IMR-90 (cell line): ENCODE results near the gene ERGIC2. TPM values are rescaled to one million over a fixed set of nuclear protein-coding genes. Genes with fewer than 3 reads are reported as not detected.

Source experiments
- ATAC-seq: fragments of 200-7000 bp; cut with Tn5 transposase; 2 replicates; pipeline ENCODE4 v1.9.1; 2020; ENCODE audit warnings: low read depth, mild to moderate bottlenecking, moderate library complexity
- BruUV-seq: library from RNA; stranded (reverse); fragments of 400-500 nt; replicated peaks from 2 replicates; lab custom pipeline; 2021; lab: Mats Ljungman, UMichigan
- CTCF ChIA-PET: fragments of 300-600 bp; formaldehyde crosslinking; extraction: SDS; loops from one replicate; lab custom pipeline; 2021; ENCODE audit warnings: antibody characterized with exemption; lab: Yijun Ruan, JAX
- POLR2A ChIA-PET: fragments of 300-600 bp; sonication (Branson Sonifier 250); formaldehyde crosslinking; loops from one replicate; lab custom pipeline; 2022; ENCODE audit warnings: antibody characterized with exemption; ENCODE audit not compliant: unreplicated experiment; lab: Charles Lee
- DNase-seq: peaks from one replicate; pipeline ENCODE4 v3.0.0; 2013
- H2AFZ ChIP-seq: replicated peaks from 2 replicates; pipeline ENCODE3; 2013; ENCODE audit warnings: low read length, mild to moderate bottlenecking; ENCODE audit not compliant: poor library complexity
- H2AK5ac ChIP-seq: 2 replicates; pipeline ENCODE4 v1.6.1; 2013; ENCODE audit warnings: low read depth, low read length, inconsistent platforms
- H2AK9ac ChIP-seq: replicated peaks from 2 replicates; pipeline ENCODE3; 2013; ENCODE audit warnings: mild to moderate bottlenecking, low read depth, low read length, moderate library complexity; ENCODE audit not compliant: poor library complexity
- H2BK120ac ChIP-seq: 2 replicates; pipeline ENCODE4 v1.6.1; 2013; ENCODE audit warnings: low read depth, low read length, inconsistent platforms
- H2BK15ac ChIP-seq: 3 replicates; pipeline ENCODE4 v1.6.1; 2013; ENCODE audit warnings: low read depth, low read length, inconsistent platforms
- H2BK20ac ChIP-seq: 2 replicates; pipeline ENCODE4 v1.6.1; 2013; ENCODE audit warnings: low read depth, mild to moderate bottlenecking, inconsistent platforms, low read length, moderate library complexity
- H2BK5ac ChIP-seq: 2 replicates; pipeline ENCODE4 v1.6.1; 2013; ENCODE audit warnings: mild to moderate bottlenecking, low read depth, low read length, inconsistent platforms; ENCODE audit not compliant: poor library complexity, severe bottlenecking
- H3K14ac ChIP-seq: replicated peaks from 2 replicates; pipeline ENCODE4 v1.6.1; 2013; ENCODE audit warnings: low read depth, low read length, inconsistent platforms
- H3K18ac ChIP-seq: 2 replicates; pipeline ENCODE4 v1.6.1; 2013; ENCODE audit warnings: low read depth, low read length, control low read depth
- H3K23ac ChIP-seq: 2 replicates; pipeline ENCODE4 v1.6.1; 2013; ENCODE audit warnings: low read depth, low read length, inconsistent platforms
- H3K27ac ChIP-seq: 2 replicates; pipeline ENCODE4 v1.5.1; 2013; ENCODE audit warnings: mild to moderate bottlenecking, control low read depth, low read length; ENCODE audit not compliant: insufficient read depth
- H3K27me3 ChIP-seq: 2 replicates; pipeline ENCODE4 v1.6.1; 2013; ENCODE audit warnings: low read length; ENCODE audit not compliant: control insufficient read depth, insufficient read depth
- H3K36me3 ChIP-seq: 2 replicates; pipeline ENCODE4 v1.6.1; 2013; ENCODE audit warnings: low read length, mixed read lengths; ENCODE audit not compliant: control insufficient read depth, insufficient read depth
- H3K4ac ChIP-seq: 2 replicates; pipeline ENCODE4 v1.6.1; 2013; ENCODE audit warnings: low read depth, low read length, inconsistent platforms
- H3K4me1 ChIP-seq: 2 replicates; pipeline ENCODE4 v1.6.1; 2013; ENCODE audit warnings: low read length, mixed read lengths; ENCODE audit not compliant: control insufficient read depth, insufficient read depth
- H3K4me2 ChIP-seq: 2 replicates; pipeline ENCODE4 v1.6.1; 2013; ENCODE audit warnings: low read depth, mild to moderate bottlenecking, control low read depth, low read length, moderate library complexity
- H3K4me3 ChIP-seq: 2 replicates; pipeline ENCODE4 v1.5.1; 2013; ENCODE audit warnings: low read depth, mild to moderate bottlenecking, control low read depth, low read length, moderate library complexity; ENCODE audit not compliant: insufficient read depth
- H3K56ac ChIP-seq: 2 replicates; pipeline ENCODE4 v1.6.1; 2013; ENCODE audit warnings: low read length, inconsistent platforms; ENCODE audit not compliant: insufficient read depth; ENCODE audit errors: extremely low read depth
- H3K79me1 ChIP-seq, 2 experiments: 2 replicates each; pipeline ENCODE4 v1.6.1; 2013; ENCODE audit warnings: low read length in 2 of 2, inconsistent platforms in 1 of 2, low read depth in 1 of 2
- H3K9ac ChIP-seq: 2 replicates; pipeline ENCODE4 v1.6.1; 2013; ENCODE audit warnings: low read depth, low read length, control low read depth
- H3K9me1 ChIP-seq: 2 replicates; pipeline ENCODE4 v1.6.1; 2013; ENCODE audit warnings: low read length, inconsistent platforms; ENCODE audit not compliant: insufficient read depth
- H3K9me3 ChIP-seq: 2 replicates; pipeline ENCODE4 v1.6.1; 2013; ENCODE audit warnings: low read length; ENCODE audit not compliant: control insufficient read depth, insufficient read depth
- H4K20me1 ChIP-seq: 2 replicates; pipeline ENCODE4 v1.6.1; 2013; ENCODE audit warnings: low read length, inconsistent platforms; ENCODE audit not compliant: insufficient read depth
- H4K5ac ChIP-seq: 2 replicates; pipeline ENCODE4 v1.6.1; 2013; ENCODE audit warnings: mild to moderate bottlenecking, low read depth, low read length, control low read depth
- H4K8ac ChIP-seq, 2 experiments: 2 replicates each; pipeline ENCODE4 v1.6.1; 2013; ENCODE audit warnings: low read depth in 2 of 2, low read length in 2 of 2, control low read depth in 1 of 2, inconsistent platforms in 1 of 2
- H4K91ac ChIP-seq: 2 replicates; pipeline ENCODE4 v1.6.1; 2013; ENCODE audit warnings: low read depth, low read length, inconsistent platforms; ENCODE audit not compliant: insufficient read depth
- CEBPB ChIP-seq: IDR thresholded peaks from 2 replicates; pipeline ENCODE4 v1.6.1; 2012; ENCODE audit warnings: low read depth, low read length, improper control_type of control experiment
- MXI1 ChIP-seq: IDR thresholded peaks from 2 replicates; pipeline ENCODE4 v1.6.1; 2012; ENCODE audit warnings: low read depth, mild to moderate bottlenecking, low read length, moderate library complexity, borderline replicate concordance
- dilution Hi-C: fragments of 300-500 bp; cut with HindIII; formaldehyde crosslinking; loops from one replicate; pipeline ENCODE4 v1.14.3; 2018; ENCODE audit warnings: low sequenced_read_pairs; ENCODE audit not compliant: unreplicated experiment
- in situ Hi-C: fragments of 300-500 bp; cut with MboI; formaldehyde crosslinking; loops from 3 replicates; pipeline ENCODE4 v1.14.3; 2019; ENCODE audit warnings: low sequenced_read_pairs, inconsistent platforms, mixed read lengths
- intact Hi-C: fragments of 100-400 bp; cut with micrococcal nuclease; formaldehyde crosslinking; loops from 2 replicates; pipeline ENCODE4 v1.10.0; 2022
- polyA plus RNA-seq, 3 experiments: library from polyadenylated mRNA; depleted of rRNA; stranded (reverse); fragments of >200 nt; gene quantifications; 2 replicates each; pipeline ENCODE4 v1.2.3, GENCODE V29; 2012; ENCODE audit warnings: low replicate concordance in 1 of 3
- total RNA-seq: library from RNA; depleted of rRNA; stranded (reverse); fragments of >200 nt; gene quantifications from 2 replicates; pipeline ENCODE4 v1.2.3, GENCODE V29; 2012

Gene ERGIC2
- total and polyA plus RNA-seq, 2 of the 4 experiments (the other 2 are of a cell fraction): 41.0 to 45.3 TPM

- H3K56ac ChIP-seq: no peak overlapping the region
- H4K8ac ChIP-seq: no peak overlapping the region
- no peak overlapping the region for H2AK5ac ChIP-seq
- H3K9ac ChIP-seq: no peak overlapping the region
- H3K4me2 ChIP-seq: no peak overlapping the region
- no peak overlapping the region for H2BK20ac ChIP-seq
- H3K9me1 ChIP-seq: no peaks in the 10 kb centered on the region
- no peak overlapping the region for H3K14ac ChIP-seq
- no peaks in the 10 kb centered on the region for H4K20me1 ChIP-seq
- ATAC-seq (peak; percentile 80), DNase-seq (peak; percentile 41)
- intact Hi-C loops (no loop called here), in situ Hi-C loops (no loop called here), dilution Hi-C loops (no loop called here)
- H3K4me1 ChIP-seq: peaks cover 4% of the 10 kb centered on the region; the same call in 1 of the 2 replicates
- H3K9me3 ChIP-seq: no peaks in the 10 kb centered on the region
- H3K36me3 ChIP-seq: no peaks in the 10 kb centered on the region
- H3K27me3 ChIP-seq: no peaks in the 10 kb centered on the region
- H2AK9ac ChIP-seq: no peak overlapping the region
- no peak overlapping the region for H2BK15ac ChIP-seq
- H2BK120ac ChIP-seq: no peak overlapping the region
- peak overlapping the region; percentile 64; the same call in 1 of the 2 replicates for H3K27ac ChIP-seq
- no peak overlapping the region for H3K4ac ChIP-seq
- no TSS peak for BruUV-seq
- H3K4me3 ChIP-seq: no peak overlapping the region
- 0 out of 2 replicates have a peak, but pooled peaks have one; percentile 17 for TF ChIP-seq CEBPB
- TF ChIP-seq MXI1: no peak
- POLR2A ChIA-PET: no interaction called here
- no peak overlapping the region for H2AFZ ChIP-seq
- H2BK5ac ChIP-seq: no peak overlapping the region
- no peak overlapping the region for H3K23ac ChIP-seq
- no peak overlapping the region for H4K5ac ChIP-seq
- no peaks in the 10 kb centered on the region for H3K79me1 ChIP-seq
- no peak overlapping the region for H4K91ac ChIP-seq
- CTCF ChIA-PET: no interaction called here
- H3K18ac ChIP-seq: no peak overlapping the region
Measured at GRCh38 chr12:29414368-29414767, 33.4 kb upstream of the ERGIC2 start.
